AG09309 (cell line): Measurements from ENCODE around the gene LRMDA.

ENCODE experiments used
- DNase-seq: peaks from one replicate; pipeline ENCODE4 v3.0.0-alpha.2; 2010; ENCODE audit warnings: low read depth
- H3K4me3 ChIP-seq: 2 replicates; pipeline ENCODE4 v1.5.1; 2011; ENCODE audit warnings: mild to moderate bottlenecking, low read depth, low read length, moderate library complexity; ENCODE audit not compliant: control insufficient read depth
- TF ChIP-seq, protein P1 (sequence below): IDR thresholded peaks from 2 replicates; pipeline ENCODE4 v1.5.1; 2011; ENCODE audit warnings: mild to moderate bottlenecking, low read depth, low read length, inconsistent platforms; ENCODE audit not compliant: insufficient read depth, control insufficient read depth; ENCODE audit errors: missing control alignments

LRMDA gene

DNA sequence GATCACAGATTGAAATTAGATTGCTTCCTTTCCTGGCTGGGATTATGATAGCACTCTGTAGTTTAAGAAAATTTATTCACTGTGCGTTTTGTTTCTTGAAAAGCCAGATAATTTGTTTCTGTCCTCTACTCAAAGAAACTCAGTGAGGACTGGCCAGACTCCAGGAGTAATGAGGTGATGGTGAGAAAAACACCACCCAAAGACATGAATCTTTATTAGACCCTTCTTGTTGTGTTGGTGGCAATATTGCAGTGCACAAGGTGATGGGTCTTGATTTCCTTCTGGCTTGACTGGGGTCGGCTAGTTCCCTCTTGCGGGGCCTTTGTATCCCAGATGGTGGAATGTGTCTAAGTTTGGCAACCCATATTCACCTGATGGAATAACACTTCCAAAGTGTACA, 756.8 kb downstream of the LRMDA start:
- no peak overlapping the region for H3K4me3 ChIP-seq
- no peak for DNase-seq
- TF ChIP-seq, protein P1, sequence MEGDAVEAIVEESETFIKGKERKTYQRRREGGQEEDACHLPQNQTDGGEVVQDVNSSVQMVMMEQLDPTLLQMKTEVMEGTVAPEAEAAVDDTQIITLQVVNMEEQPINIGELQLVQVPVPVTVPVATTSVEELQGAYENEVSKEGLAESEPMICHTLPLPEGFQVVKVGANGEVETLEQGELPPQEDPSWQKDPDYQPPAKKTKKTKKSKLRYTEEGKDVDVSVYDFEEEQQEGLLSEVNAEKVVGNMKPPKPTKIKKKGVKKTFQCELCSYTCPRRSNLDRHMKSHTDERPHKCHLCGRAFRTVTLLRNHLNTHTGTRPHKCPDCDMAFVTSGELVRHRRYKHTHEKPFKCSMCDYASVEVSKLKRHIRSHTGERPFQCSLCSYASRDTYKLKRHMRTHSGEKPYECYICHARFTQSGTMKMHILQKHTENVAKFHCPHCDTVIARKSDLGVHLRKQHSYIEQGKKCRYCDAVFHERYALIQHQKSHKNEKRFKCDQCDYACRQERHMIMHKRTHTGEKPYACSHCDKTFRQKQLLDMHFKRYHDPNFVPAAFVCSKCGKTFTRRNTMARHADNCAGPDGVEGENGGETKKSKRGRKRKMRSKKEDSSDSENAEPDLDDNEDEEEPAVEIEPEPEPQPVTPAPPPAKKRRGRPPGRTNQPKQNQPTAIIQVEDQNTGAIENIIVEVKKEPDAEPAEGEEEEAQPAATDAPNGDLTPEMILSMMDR = no peak

DNA sequence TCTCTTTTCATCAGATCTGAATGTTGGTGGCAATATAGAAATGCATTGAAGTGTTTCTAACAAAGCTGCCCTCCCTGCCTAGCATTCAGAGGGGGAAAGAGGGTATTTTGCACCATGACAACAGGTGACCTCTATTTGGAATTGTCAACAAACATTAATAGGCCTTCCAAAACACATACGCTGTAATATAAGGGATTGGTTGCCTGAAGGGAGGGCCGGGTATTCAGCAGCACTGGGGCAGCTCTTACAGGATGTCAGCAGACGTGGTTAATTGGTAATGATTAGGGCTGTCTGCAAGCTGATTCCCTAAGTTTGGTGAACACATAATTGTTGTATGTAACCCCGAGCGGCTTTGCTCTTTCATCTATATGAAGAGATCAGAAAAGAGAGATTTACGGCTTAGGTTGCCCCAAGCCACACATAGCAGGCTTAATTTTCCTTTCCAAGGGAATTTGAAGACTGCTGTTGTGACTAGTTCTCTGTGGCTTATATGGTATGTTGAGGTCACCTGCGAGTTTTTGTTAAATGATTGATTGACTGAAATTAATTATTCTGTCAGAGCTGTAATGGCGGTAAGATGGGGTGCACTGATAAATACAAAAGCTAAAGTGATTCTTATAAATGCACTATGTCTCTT, 759.3 kb downstream of the LRMDA start:
- H3K4me3 ChIP-seq = no peak overlapping the region
- no peak for DNase-seq
- TF ChIP-seq, protein P1 = no peak

DNA sequence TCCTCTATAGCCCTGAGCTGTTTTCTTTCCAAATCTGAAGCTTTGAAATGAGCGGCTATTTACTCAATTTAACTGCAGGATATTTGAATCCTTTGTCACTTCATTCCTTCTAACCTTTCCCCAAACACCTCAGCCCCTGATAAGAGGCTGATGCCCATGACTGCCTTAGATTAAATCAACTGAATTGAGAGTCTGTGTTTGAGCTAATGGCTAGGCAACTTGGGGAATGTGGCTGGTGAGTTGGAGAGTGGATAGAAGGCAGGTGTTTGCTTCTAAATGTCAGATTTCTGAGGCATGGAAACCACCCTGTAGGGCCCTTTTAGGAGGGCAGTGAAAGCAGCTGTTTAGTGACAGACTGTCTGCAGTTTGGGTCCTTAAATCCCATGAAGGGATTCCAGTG, 759.9 kb downstream of the LRMDA start:
- no peak for DNase-seq
- H3K4me3 ChIP-seq = no peak overlapping the region
- TF ChIP-seq, protein P1 = no peak

DNA sequence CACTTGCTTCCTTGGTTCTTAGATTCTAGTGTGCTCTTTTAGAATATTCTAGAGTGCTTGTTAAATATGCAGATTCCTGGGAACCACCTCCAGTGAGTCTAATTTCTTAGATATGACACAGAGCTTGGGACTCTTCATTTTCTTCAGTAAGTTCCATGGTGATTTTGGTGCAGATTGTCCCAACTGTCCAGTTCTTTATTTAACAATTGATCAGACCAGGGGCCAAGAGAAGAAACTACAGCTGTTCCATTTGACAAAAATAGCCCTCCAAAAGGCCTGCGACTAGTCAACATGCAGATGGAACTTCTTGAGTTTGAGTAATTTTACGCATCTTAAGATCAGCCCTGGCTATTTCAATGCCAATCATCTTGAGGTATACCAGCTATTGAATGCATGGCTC, 760.7 kb downstream of the LRMDA start:
- TF ChIP-seq, protein P1 = no peak
- H3K4me3 ChIP-seq = no peak overlapping the region
- no peak for DNase-seq

DNA sequence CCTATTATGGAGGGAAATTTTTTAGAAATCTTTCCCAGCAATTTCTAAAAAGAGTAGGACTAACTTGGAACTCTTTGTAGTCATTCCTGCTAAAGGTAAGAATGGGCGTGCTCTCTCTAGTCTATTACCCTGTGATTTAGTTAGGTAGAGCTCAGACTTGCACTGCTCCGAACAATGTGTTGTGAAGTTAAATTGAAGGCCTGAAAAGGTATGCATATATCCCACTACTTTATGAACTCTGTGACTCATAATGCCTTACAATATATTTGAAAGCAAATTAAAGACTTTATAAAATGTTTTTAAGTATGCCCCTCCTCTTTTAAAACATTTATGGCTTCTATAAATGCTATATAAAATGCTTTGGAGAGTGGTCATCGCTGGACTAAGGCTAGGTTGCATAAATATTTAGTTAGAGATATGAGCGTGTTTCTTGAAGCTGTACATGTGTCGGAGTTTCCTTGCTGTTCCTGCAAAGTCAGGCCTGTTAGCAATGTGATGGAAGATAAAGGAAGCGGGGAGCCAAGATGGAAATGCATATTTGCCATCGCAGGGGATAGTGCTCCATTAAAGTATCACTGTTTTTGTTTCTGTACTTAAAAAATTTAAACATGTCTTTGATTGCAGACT, 761.4 kb downstream of the LRMDA start:
- TF ChIP-seq, protein P1 = no peak
- DNase-seq = no peak
- no peak overlapping the region for H3K4me3 ChIP-seq

DNA sequence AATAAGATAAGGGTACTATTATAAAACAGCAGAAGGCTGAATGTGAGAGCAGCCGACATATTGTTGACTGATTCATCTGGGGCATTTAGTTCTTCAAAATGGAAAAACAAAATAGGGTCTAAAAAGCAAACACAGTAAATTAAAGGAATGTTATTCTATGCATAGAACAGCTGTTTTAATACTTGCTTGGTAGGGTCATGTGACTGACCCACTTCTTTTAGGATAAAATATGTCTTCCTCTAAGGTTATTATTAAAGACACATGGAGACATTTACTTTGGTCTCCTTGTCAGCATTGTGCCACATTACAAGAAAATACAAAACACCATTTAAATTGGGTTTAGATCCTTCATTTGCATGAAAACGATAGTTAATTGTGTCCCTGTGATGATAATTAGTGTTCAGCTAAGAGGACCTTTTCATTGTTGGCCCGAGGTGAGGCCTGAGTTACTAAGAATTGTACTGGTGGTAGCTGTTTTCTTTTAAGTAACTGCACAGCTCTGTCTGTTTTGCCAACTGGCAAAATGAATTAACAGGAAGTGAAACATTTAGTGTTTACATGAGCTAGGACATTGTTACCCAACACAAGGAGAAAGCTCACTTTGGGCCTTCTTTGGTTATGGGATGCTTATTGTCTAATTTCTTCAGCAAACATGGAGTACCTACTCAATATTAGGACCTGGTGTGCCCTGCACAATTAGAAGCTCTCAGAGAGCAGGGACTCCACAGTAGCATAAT, 764.4 kb downstream of the LRMDA start:
- DNase-seq = no peak
- H3K4me3 ChIP-seq = no peak overlapping the region
- TF ChIP-seq, protein P1 = no peak
